ENCODE measurements around the gene SYTL2. TPM values are rescaled to one million over a fixed set of nuclear protein-coding genes. Genes with fewer than 3 reads are reported as not detected.
"Not testable (repeated sequence)": the region's sequence is repeated elsewhere in the genome, so short reads cannot be mapped to it uniquely, and the experiment has no call there.

SYTL2 gene
- total RNA-seq, 1 experiment from 2014 or later: 57.1 TPM

DNA sequence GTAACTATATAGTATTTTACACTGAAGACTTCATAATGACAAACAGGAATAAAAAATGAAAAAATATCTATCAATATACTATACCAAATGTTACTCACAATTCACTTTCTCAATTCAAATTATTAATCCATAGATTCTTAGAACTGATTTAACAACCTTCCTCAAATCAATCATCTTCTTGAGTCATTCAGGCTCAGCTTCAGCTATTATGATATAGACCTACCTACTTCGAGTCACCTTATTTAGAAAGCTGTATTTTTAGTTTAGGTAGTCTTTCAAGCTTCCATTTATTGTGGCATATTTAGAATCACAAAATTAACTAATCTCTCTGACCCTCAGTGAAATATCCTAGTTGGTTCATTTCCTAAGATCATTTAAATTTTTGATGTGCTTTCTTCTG lies 154.2 kb downstream of the SYTL2 start:
- Histone ChIP-seq H3K9me3 (ENCODE audit: low read length) (no peaks in the 10 kb centered on the region), H3K4me1 (ENCODE audit: insufficient read depth, low read length) (peaks cover 31% of the 10 kb centered on the region), H3K27me3 (ENCODE audit: low read length) (no peaks in the 10 kb centered on the region), H3K4me3 (ENCODE audit: low read length) (no peak overlapping the region), H3F3A (ENCODE audit: low read length, unreplicated experiment) (no peaks in the 10 kb centered on the region), H4K20me1 (ENCODE audit: low read length) (peaks cover 56% of the 10 kb centered on the region), H3K9me2 (replicated peaks; ENCODE audit: low read length) (no peaks in the 10 kb centered on the region), H3K9ac (ENCODE audit: low read length) (no peak overlapping the region), H3K4me2 (ENCODE audit: low read length) (no peak overlapping the region), H3K27ac (ENCODE audit: low read length) (no peak overlapping the region), H3K36me3 (ENCODE audit: low read depth, low read length) (peaks cover 77% of the 10 kb centered on the region), H2AFZ (ENCODE audit: low read length) (no peak overlapping the region), H3K79me2 (ENCODE audit: low read length) (peaks cover 68% of the 10 kb centered on the region)
- DNase-seq (no peak), ATAC-seq (no peak)
- BruUV-seq (replicated peaks): no TSS peak
- TF ChIP-seq EZH2phosphoT487 (IDR thresholded peaks at IDR 0.05; ENCODE audit: borderline replicate concordance, low read length): no peak
- TF ChIP-seq, protein P1, sequence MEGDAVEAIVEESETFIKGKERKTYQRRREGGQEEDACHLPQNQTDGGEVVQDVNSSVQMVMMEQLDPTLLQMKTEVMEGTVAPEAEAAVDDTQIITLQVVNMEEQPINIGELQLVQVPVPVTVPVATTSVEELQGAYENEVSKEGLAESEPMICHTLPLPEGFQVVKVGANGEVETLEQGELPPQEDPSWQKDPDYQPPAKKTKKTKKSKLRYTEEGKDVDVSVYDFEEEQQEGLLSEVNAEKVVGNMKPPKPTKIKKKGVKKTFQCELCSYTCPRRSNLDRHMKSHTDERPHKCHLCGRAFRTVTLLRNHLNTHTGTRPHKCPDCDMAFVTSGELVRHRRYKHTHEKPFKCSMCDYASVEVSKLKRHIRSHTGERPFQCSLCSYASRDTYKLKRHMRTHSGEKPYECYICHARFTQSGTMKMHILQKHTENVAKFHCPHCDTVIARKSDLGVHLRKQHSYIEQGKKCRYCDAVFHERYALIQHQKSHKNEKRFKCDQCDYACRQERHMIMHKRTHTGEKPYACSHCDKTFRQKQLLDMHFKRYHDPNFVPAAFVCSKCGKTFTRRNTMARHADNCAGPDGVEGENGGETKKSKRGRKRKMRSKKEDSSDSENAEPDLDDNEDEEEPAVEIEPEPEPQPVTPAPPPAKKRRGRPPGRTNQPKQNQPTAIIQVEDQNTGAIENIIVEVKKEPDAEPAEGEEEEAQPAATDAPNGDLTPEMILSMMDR (conservative IDR thresholded peaks at IDR 0.05; ENCODE audit: low read depth, low read length): no peak
- TF ChIP-seq EZH2 (IDR thresholded peaks at IDR 0.05; ENCODE audit: low read length, unreplicated experiment): no peak
- POLR2A ChIA-PET (ENCODE audit: unreplicated experiment): no interaction called here
- intact Hi-C loops (cut with micrococcal nuclease): no loop called here
- CTCF ChIA-PET: no interaction called here

- CTCF ChIA-PET; POLR2A ChIA-PET (ENCODE audit: unreplicated experiment); H3K9ac ChIP-seq (ENCODE audit: low read length); H3K4me2 ChIP-seq (ENCODE audit: low read length); H3K27ac ChIP-seq (ENCODE audit: low read length); intact Hi-C loops (cut with micrococcal nuclease); H3K9me3 ChIP-seq (ENCODE audit: low read length); H2AFZ ChIP-seq (ENCODE audit: low read length); H3K4me3 ChIP-seq (ENCODE audit: low read length); H3K9me2 ChIP-seq (replicated peaks; ENCODE audit: low read length); ATAC-seq; BruUV-seq (replicated peaks); H3F3A ChIP-seq (ENCODE audit: low read length, unreplicated experiment); H3K27me3 ChIP-seq (ENCODE audit: low read length); DNase-seq: not testable (repeated sequence)
- Histone ChIP-seq H4K20me1 (ENCODE audit: low read length) (peaks cover 32% of the 10 kb centered on the region), H3K36me3 (ENCODE audit: low read depth, low read length) (peaks cover 54% of the 10 kb centered on the region), H3K4me1 (ENCODE audit: insufficient read depth, low read length) (peaks cover 19% of the 10 kb centered on the region), H3K79me2 (ENCODE audit: low read length) (peaks cover 55% of the 10 kb centered on the region)
Observed at GRCh38 chr11:85654343-85654742, 156.6 kb downstream of the SYTL2 start.

- DNase-seq: no peak
- CTCF ChIA-PET: no interaction called here
- no peaks in the 10 kb centered on the region for H3F3A ChIP-seq (ENCODE audit: low read length, unreplicated experiment)
- no peak overlapping the region for H2AFZ ChIP-seq (ENCODE audit: low read length)
- H3K4me2 ChIP-seq (ENCODE audit: low read length): no peak overlapping the region
- intact Hi-C loops (cut with micrococcal nuclease): no loop called here
- no TSS peak for BruUV-seq (replicated peaks)
- no peak overlapping the region for H3K9ac ChIP-seq (ENCODE audit: low read length)
- POLR2A ChIA-PET (ENCODE audit: unreplicated experiment): no interaction called here
- no peak overlapping the region for H3K27ac ChIP-seq (ENCODE audit: low read length)
- no peak for ATAC-seq
- H3K9me3 ChIP-seq (ENCODE audit: low read length): no peaks in the 10 kb centered on the region
- H3K9me2 ChIP-seq (replicated peaks; ENCODE audit: low read length): no peaks in the 10 kb centered on the region
- H3K4me1 ChIP-seq (ENCODE audit: insufficient read depth, low read length): peaks cover 17% of the 10 kb centered on the region
- H4K20me1 ChIP-seq (ENCODE audit: low read length): peaks cover 18% of the 10 kb centered on the region
- H3K79me2 ChIP-seq (ENCODE audit: low read length): peaks cover 54% of the 10 kb centered on the region
- H3K4me3 ChIP-seq (ENCODE audit: low read length): no peak overlapping the region
- TF ChIP-seq EZH2 (IDR thresholded peaks at IDR 0.05; ENCODE audit: low read length, unreplicated experiment): no peak
- TF ChIP-seq, protein P1 (conservative IDR thresholded peaks at IDR 0.05; ENCODE audit: low read depth, low read length): no peak
- TF ChIP-seq EZH2phosphoT487 (IDR thresholded peaks at IDR 0.05; ENCODE audit: borderline replicate concordance, low read length): no peak
- peaks cover 39% of the 10 kb centered on the region for H3K36me3 ChIP-seq (ENCODE audit: low read depth, low read length)
- no peaks in the 10 kb centered on the region for H3K27me3 ChIP-seq (ENCODE audit: low read length)
Observed at GRCh38 chr11:85652786-85653447, 158.0 kb downstream of the SYTL2 start.

Data from PC-3 (cell line).